ENCODE data around the gene ALDH18A1. TPM values are rescaled to one million over a fixed set of nuclear protein-coding genes. Genes with fewer than 3 reads are reported as not detected.

The ALDH18A1 gene
- total RNA-seq, 1 experiment from 2014 or later = 87.6 TPM

DNA sequence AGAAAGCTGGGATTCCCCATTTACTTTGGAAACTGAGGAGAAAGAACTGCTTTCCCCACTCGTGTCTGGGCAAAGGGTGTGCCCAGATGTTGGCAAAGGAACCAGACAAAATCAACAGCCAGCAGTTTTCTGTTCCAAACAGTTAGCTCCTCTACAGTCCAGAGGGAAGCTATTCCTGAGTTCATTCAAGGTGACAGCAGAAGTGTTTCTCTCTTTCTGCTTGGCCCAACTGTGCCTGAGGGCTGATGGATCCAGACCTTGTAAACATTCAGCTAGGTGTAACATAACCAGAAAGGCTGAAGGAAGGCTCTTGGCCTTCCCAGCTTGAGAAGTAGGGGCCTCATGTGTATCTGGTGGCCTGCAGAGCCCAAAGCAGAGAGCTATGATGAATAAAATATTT, 7.0 kb upstream of the ALDH18A1 start:
- Histone ChIP-seq H3K9me2 (ENCODE audit: insufficient read depth) (no peaks in the 10 kb centered on the region), H3K9me3 (ENCODE audit: control insufficient read depth in 1 of 2, insufficient read depth in 1 of 2, low read depth in 1 of 2, low read length in 2 of 2) (no peaks in the 10 kb centered on the region), H3K4me1 (ENCODE audit: control insufficient read depth in 1 of 2, insufficient read depth in 2 of 2, low read length in 2 of 2) (no peaks in the 10 kb centered on the region), H3K9ac (ENCODE audit: low read length) (no peak overlapping the region), H3K4me2 (ENCODE audit: low read length) (no peak overlapping the region), H3K27me3 (ENCODE audit: insufficient read depth, low read length) (no peaks in the 10 kb centered on the region), H4K20me1 (ENCODE audit: insufficient read depth) (no peaks in the 10 kb centered on the region), H3K79me2 (ENCODE audit: insufficient read depth, low read length) (no peaks in the 10 kb centered on the region), H3K4me3 (replicated peaks in 1 of 2; ENCODE audit: low read depth in 1 of 2, low read length in 2 of 2) (no peak overlapping the region), H2AFZ (ENCODE audit: low read depth, low read length, poor library complexity, severe bottlenecking) (no peak overlapping the region), H3K36me3 (ENCODE audit: control insufficient read depth in 1 of 2, insufficient read depth in 2 of 2, low read length in 2 of 2) (peaks cover 0 to 3% of the 10 kb centered on the region in 2 experiments; a peak in 2 of 4 replicates), H3K27ac (ENCODE audit: low read depth, low read length) (no peak overlapping the region)
- DNase-seq (ENCODE audit: low read depth, low spot score) = no peak
- ChIA-PET POLR2A (no interaction called here), CTCF (interaction anchor here (1.4 kb wide), 1 partner anchor 30 kb away, joined by 3 read pairs; the partner anchor contains the start of gene TCTN3), RAD21 (ENCODE audit: low non-redundant PET in 1 of 2, low total read pairs in 2 of 2, uncharacterized antibody in 2 of 2, unreplicated experiment in 2 of 2) (no interaction called here)
- TF ChIP-seq, protein P1, sequence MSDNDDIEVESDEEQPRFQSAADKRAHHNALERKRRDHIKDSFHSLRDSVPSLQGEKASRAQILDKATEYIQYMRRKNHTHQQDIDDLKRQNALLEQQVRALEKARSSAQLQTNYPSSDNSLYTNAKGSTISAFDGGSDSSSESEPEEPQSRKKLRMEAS (IDR thresholded peaks at IDR 0.05) = no peak
- TF ChIP-seq SIN3A (IDR thresholded peaks at IDR 0.05; ENCODE audit: low read depth) = no peak
- TF ChIP-seq, protein P2, sequence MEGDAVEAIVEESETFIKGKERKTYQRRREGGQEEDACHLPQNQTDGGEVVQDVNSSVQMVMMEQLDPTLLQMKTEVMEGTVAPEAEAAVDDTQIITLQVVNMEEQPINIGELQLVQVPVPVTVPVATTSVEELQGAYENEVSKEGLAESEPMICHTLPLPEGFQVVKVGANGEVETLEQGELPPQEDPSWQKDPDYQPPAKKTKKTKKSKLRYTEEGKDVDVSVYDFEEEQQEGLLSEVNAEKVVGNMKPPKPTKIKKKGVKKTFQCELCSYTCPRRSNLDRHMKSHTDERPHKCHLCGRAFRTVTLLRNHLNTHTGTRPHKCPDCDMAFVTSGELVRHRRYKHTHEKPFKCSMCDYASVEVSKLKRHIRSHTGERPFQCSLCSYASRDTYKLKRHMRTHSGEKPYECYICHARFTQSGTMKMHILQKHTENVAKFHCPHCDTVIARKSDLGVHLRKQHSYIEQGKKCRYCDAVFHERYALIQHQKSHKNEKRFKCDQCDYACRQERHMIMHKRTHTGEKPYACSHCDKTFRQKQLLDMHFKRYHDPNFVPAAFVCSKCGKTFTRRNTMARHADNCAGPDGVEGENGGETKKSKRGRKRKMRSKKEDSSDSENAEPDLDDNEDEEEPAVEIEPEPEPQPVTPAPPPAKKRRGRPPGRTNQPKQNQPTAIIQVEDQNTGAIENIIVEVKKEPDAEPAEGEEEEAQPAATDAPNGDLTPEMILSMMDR (IDR thresholded peaks at IDR 0.05 in 2 of 3, conservative IDR thresholded peaks at IDR 0.05 in 1 of 3; ENCODE audit: borderline replicate concordance in 1 of 3, insufficient read depth in 1 of 3, low read depth in 2 of 3, low read length in 2 of 3) = no peak
- TF ChIP-seq CEBPB (IDR thresholded peaks at IDR 0.05; ENCODE audit: low read depth) = no peak
- no peak for TF ChIP-seq YY1 (IDR thresholded peaks at IDR 0.05; ENCODE audit: extremely low read depth, insufficient replicate concordance, low read depth, low read length)
- no peak for TF ChIP-seq TCF7L2 (IDR thresholded peaks at IDR 0.05; ENCODE audit: borderline replicate concordance, extremely low read depth, insufficient read depth, insufficient read length)
- no peak for TF ChIP-seq ELF1 (IDR thresholded peaks at IDR 0.05; ENCODE audit: borderline replicate concordance, low read depth)
- no peak for ATAC-seq
- BruUV-seq (replicated peaks) = no TSS peak
- intact Hi-C loops (cut with micrococcal nuclease) = no loop called here

DNA sequence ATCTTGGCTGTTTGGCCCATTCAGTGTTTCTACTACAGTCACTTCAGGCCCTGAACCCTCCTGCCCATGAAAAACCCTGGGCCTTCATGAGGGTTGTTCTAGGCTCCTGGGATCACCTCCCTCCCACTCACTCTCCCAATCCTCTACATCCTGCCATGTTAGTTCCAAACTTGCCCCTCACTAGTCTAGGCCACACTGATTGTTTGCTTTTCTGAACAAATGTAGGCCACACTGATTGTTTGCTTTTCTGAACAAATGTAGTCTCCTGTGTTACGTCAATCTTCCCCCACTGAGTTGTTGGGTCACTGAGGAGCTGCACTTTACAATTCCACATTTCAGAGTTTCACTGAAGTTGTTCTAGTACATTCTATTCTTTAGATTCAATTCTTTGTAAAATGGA, 5.3 kb upstream of the ALDH18A1 start:
- H4K20me1 ChIP-seq (ENCODE audit: insufficient read depth) = no peaks in the 10 kb centered on the region
- H2AFZ ChIP-seq (ENCODE audit: low read depth, low read length, poor library complexity, severe bottlenecking) = no peak overlapping the region
- POLR2A ChIA-PET = no interaction called here
- H3K9me3 ChIP-seq (ENCODE audit: control insufficient read depth in 1 of 2, insufficient read depth in 1 of 2, low read depth in 1 of 2, low read length in 2 of 2) = no peaks in the 10 kb centered on the region
- ATAC-seq (no peak), DNase-seq (ENCODE audit: low read depth, low spot score) (no peak)
- CTCF ChIA-PET = no interaction called here
- H3K4me1 ChIP-seq (ENCODE audit: control insufficient read depth in 1 of 2, insufficient read depth in 2 of 2, low read length in 2 of 2) = peaks cover 0 to 7% of the 10 kb centered on the region in 2 experiments; a peak in 2 of 4 replicates
- RAD21 ChIA-PET (ENCODE audit: low non-redundant PET in 1 of 2, low total read pairs in 2 of 2, uncharacterized antibody in 2 of 2, unreplicated experiment in 2 of 2) = no interaction called here
- intact Hi-C loops (cut with micrococcal nuclease) = no loop called here
- no peak overlapping the region for H3K4me2 ChIP-seq (ENCODE audit: low read length)
- H3K9ac ChIP-seq (ENCODE audit: low read length) = no peak overlapping the region
- H3K4me3 ChIP-seq (replicated peaks in 1 of 2; ENCODE audit: low read depth in 1 of 2, low read length in 2 of 2) = no peak overlapping the region
- no peaks in the 10 kb centered on the region for H3K27me3 ChIP-seq (ENCODE audit: insufficient read depth, low read length)
- BruUV-seq (replicated peaks) = TSS peak; percentile 14
- TF ChIP-seq EGR1 (IDR thresholded peaks at IDR 0.05; ENCODE audit: low read depth) (no peak), CBX3 (IDR thresholded peaks at IDR 0.05; ENCODE audit: low read depth) (no peak)
- H3K9me2 ChIP-seq (ENCODE audit: insufficient read depth) = no peaks in the 10 kb centered on the region
- peaks cover 0 to 3% of the 10 kb centered on the region in 2 experiments; a peak in 1 of 4 replicates for H3K36me3 ChIP-seq (ENCODE audit: control insufficient read depth in 1 of 2, insufficient read depth in 2 of 2, low read length in 2 of 2)
- no peak overlapping the region for H3K27ac ChIP-seq (ENCODE audit: low read depth, low read length)
- H3K79me2 ChIP-seq (ENCODE audit: insufficient read depth, low read length) = no peaks in the 10 kb centered on the region
